Measurements from ENCODE around the gene LRRC26.
A peak's percentile ranks its signal among the peaks of the same experiment; 100 is the strongest.

- peak in 1 of 7 experiments; percentile 5 for TF ChIP-seq CTCF (IDR thresholded peaks at IDR 0.05)
- peak; percentile 75 to 96 (median 77) for TF ChIP-seq POLR2A (IDR thresholded peaks at IDR 0.05)
Measured at GRCh38 chr9:137200311-137201204, 30.7 kb upstream of the LRRC26 start, which contains the start of gene TPRN.
